ENCODE results near the gene AGFG1.

AGFG1 gene

DNA sequence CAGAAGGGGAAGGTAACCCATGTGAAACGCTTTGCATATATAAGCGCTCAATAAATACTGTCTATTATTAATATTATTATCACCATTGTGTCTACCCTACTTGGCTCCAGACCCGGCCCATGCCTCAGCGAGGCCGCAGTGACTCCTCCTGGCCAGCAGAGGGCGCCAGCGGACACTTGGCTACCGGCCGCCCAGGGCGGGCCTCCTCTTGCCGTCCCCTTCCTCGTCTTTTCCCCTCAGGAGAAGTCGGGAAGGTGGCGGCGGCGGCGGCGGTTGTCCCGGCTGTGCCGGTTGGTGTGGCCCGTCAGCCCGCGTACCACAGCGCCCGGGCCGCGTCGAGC lies at the start of gene AGFG1:
TSS of gene AGFG1 (plus strand) at position 233 of the 341 bp plus-strand sequence. CDS start 266 bp downstream, outside the sequence.
- Histone ChIP-seq H3K9me3 (ENCODE audit: insufficient read depth, low read length, severe bottlenecking) (no peaks in the 10 kb centered on the region), H3K36me3 (ENCODE audit: insufficient read depth, low read length) (no peaks in the 10 kb centered on the region), H3K27ac (ENCODE audit: low read length) (peak within 1 kb of the TSS; percentile 76), H4K20me1 (ENCODE audit: insufficient read depth, low read length) (peaks cover 39% of the 10 kb centered on the region), H3K4me3 (ENCODE audit: low read depth in 1 of 2, low read length in 2 of 2) (peak within 1 kb of the TSS; percentile 95 to 99), H3K79me2 (ENCODE audit: insufficient read depth, low read length) (peaks cover 50% of the 10 kb centered on the region), H3K27me3 (ENCODE audit: insufficient read depth, low read length, poor library complexity) (no peaks in the 10 kb centered on the region), H3K4me1 (ENCODE audit: insufficient read depth, low read length) (peaks cover 25% of the 10 kb centered on the region), H3K9ac (ENCODE audit: low read depth, low read length) (peak within 1 kb of the TSS; percentile 78), H3K4me2 (ENCODE audit: insufficient read depth, low read length) (peak within 1 kb of the TSS; percentile 72), H2AFZ (ENCODE audit: low read depth, low read length) (peak within 1 kb of the TSS; percentile 77)
- DNase-seq (peak; percentile 87), ATAC-seq (ENCODE audit: insufficient read depth, low read depth) (peak; percentile 85)
- TF ChIP-seq EZH2 (IDR thresholded peaks at IDR 0.05; ENCODE audit: borderline replicate concordance, low read depth, low read length, severe bottlenecking) = no peak
- TF ChIP-seq, protein P1, sequence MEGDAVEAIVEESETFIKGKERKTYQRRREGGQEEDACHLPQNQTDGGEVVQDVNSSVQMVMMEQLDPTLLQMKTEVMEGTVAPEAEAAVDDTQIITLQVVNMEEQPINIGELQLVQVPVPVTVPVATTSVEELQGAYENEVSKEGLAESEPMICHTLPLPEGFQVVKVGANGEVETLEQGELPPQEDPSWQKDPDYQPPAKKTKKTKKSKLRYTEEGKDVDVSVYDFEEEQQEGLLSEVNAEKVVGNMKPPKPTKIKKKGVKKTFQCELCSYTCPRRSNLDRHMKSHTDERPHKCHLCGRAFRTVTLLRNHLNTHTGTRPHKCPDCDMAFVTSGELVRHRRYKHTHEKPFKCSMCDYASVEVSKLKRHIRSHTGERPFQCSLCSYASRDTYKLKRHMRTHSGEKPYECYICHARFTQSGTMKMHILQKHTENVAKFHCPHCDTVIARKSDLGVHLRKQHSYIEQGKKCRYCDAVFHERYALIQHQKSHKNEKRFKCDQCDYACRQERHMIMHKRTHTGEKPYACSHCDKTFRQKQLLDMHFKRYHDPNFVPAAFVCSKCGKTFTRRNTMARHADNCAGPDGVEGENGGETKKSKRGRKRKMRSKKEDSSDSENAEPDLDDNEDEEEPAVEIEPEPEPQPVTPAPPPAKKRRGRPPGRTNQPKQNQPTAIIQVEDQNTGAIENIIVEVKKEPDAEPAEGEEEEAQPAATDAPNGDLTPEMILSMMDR (IDR thresholded peaks at IDR 0.05; ENCODE audit: borderline replicate concordance, extremely low read depth, low read length, poor library complexity, severe bottlenecking) = peak; percentile 93

DNA sequence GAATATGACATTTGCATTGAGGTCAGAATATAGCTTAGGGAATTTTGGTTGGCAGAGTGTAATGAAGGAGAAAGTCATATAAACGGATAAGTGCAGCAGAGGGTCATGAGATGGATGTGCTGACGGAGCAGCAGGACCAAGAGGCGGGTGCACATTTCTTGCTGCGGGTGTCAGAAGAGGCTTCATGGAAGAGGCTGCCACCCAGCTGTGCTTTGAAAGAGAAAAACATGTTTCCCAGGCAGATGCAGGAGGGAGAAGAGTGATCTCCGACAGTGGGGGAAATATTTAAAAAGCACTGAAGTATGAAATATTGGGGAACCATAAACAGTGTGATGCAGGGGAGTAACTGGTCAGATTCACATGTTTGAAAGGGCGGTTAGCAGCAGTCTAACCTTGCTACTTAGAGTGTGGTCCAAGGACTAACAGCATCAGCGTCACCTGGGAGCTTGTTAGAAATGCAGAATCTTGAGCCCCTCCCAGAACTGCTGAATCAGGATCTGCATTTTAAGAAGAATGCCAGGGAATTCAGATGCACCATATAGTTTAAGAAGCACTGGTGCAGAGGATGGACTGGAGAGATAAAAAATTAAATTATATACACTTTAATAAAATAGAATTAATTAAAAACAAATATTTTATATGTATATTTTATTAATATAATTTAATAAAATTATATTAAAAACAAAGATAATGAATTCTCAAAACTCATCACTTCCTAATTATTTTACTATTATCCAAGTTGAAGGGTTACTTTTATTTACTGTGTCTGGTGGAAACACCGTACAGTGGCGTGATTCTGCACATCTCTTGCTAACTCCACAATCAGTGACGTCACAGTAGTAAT lies 48.1 kb upstream of the AGFG1 start:
- Histone ChIP-seq H3K9me3 (ENCODE audit: insufficient read depth, low read length, severe bottlenecking) (no peaks in the 10 kb centered on the region), H3K27me3 (ENCODE audit: insufficient read depth, low read length, poor library complexity) (no peaks in the 10 kb centered on the region), H3K4me2 (ENCODE audit: insufficient read depth, low read length) (no peak overlapping the region), H2AFZ (ENCODE audit: low read depth, low read length) (no peak overlapping the region), H3K4me3 (ENCODE audit: low read depth in 1 of 2, low read length in 2 of 2) (no peak overlapping the region), H3K4me1 (ENCODE audit: insufficient read depth, low read length) (no peaks in the 10 kb centered on the region), H3K9ac (ENCODE audit: low read depth, low read length) (no peak overlapping the region), H3K27ac (ENCODE audit: low read length) (no peak overlapping the region), H3K79me2 (ENCODE audit: insufficient read depth, low read length) (no peaks in the 10 kb centered on the region), H3K36me3 (ENCODE audit: insufficient read depth, low read length) (no peaks in the 10 kb centered on the region), H4K20me1 (ENCODE audit: insufficient read depth, low read length) (no peaks in the 10 kb centered on the region)
- DNase-seq (no peak), ATAC-seq (ENCODE audit: insufficient read depth, low read depth) (no peak)
- TF ChIP-seq, protein P1 (IDR thresholded peaks at IDR 0.05; ENCODE audit: borderline replicate concordance, extremely low read depth, low read length, poor library complexity, severe bottlenecking) = no peak
- TF ChIP-seq EZH2 (IDR thresholded peaks at IDR 0.05; ENCODE audit: borderline replicate concordance, low read depth, low read length, severe bottlenecking) = no peak

DNA sequence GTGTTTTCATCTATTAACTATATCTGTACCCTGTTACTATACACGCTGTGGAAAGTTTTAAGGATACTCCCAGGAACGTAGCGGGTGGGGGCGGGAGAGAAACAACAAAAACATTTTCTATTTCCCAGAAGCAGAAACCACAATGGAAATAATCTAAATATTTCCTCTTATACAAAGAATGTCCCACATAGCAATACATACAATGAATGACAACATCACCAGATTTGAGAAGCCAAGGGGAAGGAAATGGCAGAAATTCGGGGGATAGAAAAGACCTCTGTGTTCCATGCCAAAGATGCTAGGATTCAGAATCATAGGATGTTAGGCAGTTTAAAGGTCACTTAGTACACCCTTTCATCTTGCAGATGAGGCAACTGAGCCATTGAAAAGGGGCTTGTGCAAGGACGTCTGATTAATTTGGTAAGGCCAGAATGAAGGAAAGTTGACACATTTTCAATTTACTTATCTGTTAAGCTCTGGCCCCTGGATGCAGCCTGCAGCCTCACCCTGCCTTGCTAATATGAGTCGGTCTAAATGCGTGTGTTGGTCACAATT lies 43.1 kb upstream of the AGFG1 start:
- Histone ChIP-seq H3K9ac (ENCODE audit: low read depth, low read length) (no peak overlapping the region), H3K27me3 (ENCODE audit: insufficient read depth, low read length, poor library complexity) (no peaks in the 10 kb centered on the region), H4K20me1 (ENCODE audit: insufficient read depth, low read length) (no peaks in the 10 kb centered on the region), H3K36me3 (ENCODE audit: insufficient read depth, low read length) (no peaks in the 10 kb centered on the region), H3K9me3 (ENCODE audit: insufficient read depth, low read length, severe bottlenecking) (peaks cover 11% of the 10 kb centered on the region), H3K4me3 (ENCODE audit: low read depth in 1 of 2, low read length in 2 of 2) (no peak overlapping the region), H3K79me2 (ENCODE audit: insufficient read depth, low read length) (no peaks in the 10 kb centered on the region), H3K4me1 (ENCODE audit: insufficient read depth, low read length) (no peaks in the 10 kb centered on the region), H3K27ac (ENCODE audit: low read length) (no peak overlapping the region), H2AFZ (ENCODE audit: low read depth, low read length) (no peak overlapping the region), H3K4me2 (ENCODE audit: insufficient read depth, low read length) (no peak overlapping the region)
- TF ChIP-seq, protein P1 (IDR thresholded peaks at IDR 0.05; ENCODE audit: borderline replicate concordance, extremely low read depth, low read length, poor library complexity, severe bottlenecking) = no peak
- TF ChIP-seq EZH2 (IDR thresholded peaks at IDR 0.05; ENCODE audit: borderline replicate concordance, low read depth, low read length, severe bottlenecking) = no peak
- DNase-seq = no peak
- no peak for ATAC-seq (ENCODE audit: insufficient read depth, low read depth)
